ENCODE results near the gene CACNA2D3.

GRCh38 chr3:54895613-54896012, 773.3 kb downstream of the CACNA2D3 start:
- TF ChIP-seq EZH2 (IDR thresholded peaks at IDR 0.05; ENCODE audit: borderline replicate concordance, low read length) (no peak), CTCF (conservative IDR thresholded peaks at IDR 0.05 in 1 of 2, IDR thresholded peaks at IDR 0.05 in 1 of 2; ENCODE audit: extremely low read depth in 1 of 2, insufficient read depth in 1 of 2, low read depth in 1 of 2, low read length in 2 of 2) (no peak)
